Uterus (tissue), 2 donors: Measurements from ENCODE around the gene PDZD11.

Experiments
- POLR2A ChIP-seq, 2 donors: fragments of 450-650 bp; IDR thresholded peaks; one replicate each; pipeline ENCODE4 v1.6.1; 2016; ENCODE audit warnings: antibody characterized with exemption in 2 of 2, mild to moderate bottlenecking in 1 of 2, moderate library complexity in 1 of 2
- TF ChIP-seq, protein P1 (sequence below), 4 experiments: fragments of 200-600 bp in 2 of 4; fragments of 450-650 bp in 2 of 4; sonication (generic) in 2 of 4; IDR thresholded peaks; one replicate each; pipeline ENCODE4 v1.5.1; 2016 to 2019; ENCODE audit warnings: antibody characterized with exemption in 4 of 4, mild to moderate bottlenecking in 2 of 4, moderate library complexity in 1 of 4

DNA sequence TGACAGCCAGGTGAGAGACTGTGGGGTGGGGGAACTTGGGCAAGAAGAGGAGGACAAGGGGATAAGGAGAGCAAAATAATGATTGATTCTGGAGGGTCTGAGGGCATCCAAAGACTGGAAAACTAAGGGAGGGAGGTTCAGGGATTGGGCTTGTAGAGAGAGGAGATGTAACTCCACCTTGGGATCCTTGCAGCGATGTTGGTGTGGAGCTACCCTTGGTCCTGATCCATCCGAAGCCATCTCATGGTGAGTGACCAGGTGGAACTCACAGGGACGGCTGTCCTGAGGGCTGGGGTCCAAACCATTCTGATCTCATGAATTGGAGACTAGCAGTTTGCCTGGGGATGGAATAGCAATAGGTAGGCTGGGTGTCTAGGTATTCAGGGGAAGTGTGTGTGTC is 9.2 kb downstream of the PDZD11 start:
- TF ChIP-seq, protein P1, sequence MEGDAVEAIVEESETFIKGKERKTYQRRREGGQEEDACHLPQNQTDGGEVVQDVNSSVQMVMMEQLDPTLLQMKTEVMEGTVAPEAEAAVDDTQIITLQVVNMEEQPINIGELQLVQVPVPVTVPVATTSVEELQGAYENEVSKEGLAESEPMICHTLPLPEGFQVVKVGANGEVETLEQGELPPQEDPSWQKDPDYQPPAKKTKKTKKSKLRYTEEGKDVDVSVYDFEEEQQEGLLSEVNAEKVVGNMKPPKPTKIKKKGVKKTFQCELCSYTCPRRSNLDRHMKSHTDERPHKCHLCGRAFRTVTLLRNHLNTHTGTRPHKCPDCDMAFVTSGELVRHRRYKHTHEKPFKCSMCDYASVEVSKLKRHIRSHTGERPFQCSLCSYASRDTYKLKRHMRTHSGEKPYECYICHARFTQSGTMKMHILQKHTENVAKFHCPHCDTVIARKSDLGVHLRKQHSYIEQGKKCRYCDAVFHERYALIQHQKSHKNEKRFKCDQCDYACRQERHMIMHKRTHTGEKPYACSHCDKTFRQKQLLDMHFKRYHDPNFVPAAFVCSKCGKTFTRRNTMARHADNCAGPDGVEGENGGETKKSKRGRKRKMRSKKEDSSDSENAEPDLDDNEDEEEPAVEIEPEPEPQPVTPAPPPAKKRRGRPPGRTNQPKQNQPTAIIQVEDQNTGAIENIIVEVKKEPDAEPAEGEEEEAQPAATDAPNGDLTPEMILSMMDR (IDR thresholded peaks at IDR 0.05), result no peak
- no peak for TF ChIP-seq POLR2A (IDR thresholded peaks at IDR 0.05)
